ENCODE measurements around the gene PCDHA8. TPM values are rescaled to one million over a fixed set of nuclear protein-coding genes. Genes with fewer than 3 reads are reported as not detected.
"Not testable (repeated sequence)": the region's sequence is repeated elsewhere in the genome, so short reads cannot be mapped to it uniquely, and the experiment has no call there.

PCDHA8 gene
- polyA plus RNA-seq (2013, experiment 1 of 2; ENCODE audit: insufficient read length), result 0.03 TPM
- 0.02 TPM for polyA plus RNA-seq (2013, experiment 2 of 2; ENCODE audit: insufficient read length)

GRCh38 chr5:140840978-140841962 lies at the start of gene PCDHA8:
Gene PCDHA8, plus strand, starts transcription at chr5:140841187. Its CDS starts 135 bp downstream, at chr5:140841322.
- DNase-seq, result no peak

DNA sequence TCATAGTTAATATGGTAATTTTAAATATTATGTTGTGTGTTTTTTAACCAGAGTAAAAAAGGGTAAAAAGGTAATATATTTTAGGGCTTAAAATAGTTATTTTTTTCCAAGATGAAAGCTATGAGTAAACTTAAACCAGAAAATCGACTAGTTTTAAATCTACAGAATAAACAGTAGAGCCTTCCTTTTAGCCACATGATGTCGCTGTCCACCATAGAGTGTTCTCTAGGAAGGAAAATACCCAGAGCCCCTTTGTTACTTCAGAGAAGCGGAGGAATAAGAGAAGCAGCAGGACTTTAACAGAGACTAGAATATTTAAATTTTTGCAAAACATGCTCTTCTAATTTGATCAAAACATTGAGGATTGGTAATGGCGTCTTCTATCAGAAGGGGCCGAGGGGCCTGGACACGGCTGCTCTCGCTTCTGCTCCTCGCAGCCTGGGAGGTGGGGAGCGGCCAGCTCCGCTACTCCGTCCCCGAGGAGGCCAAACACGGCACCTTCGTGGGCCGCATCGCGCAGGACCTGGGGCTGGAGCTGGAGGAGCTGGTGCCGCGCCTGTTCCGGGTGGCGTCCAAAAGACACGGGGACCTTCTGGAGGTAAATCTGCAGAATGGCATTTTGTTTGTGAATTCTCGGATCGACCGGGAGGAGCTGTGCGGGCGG lies 46.3 kb upstream of the PCDHA8 start, which contains the start of gene PCDHA2:
PCDHA2 (plus strand) TSS at position 258 of the 664 bp plus-strand sequence.
- DNase-seq, result no peak

DNA sequence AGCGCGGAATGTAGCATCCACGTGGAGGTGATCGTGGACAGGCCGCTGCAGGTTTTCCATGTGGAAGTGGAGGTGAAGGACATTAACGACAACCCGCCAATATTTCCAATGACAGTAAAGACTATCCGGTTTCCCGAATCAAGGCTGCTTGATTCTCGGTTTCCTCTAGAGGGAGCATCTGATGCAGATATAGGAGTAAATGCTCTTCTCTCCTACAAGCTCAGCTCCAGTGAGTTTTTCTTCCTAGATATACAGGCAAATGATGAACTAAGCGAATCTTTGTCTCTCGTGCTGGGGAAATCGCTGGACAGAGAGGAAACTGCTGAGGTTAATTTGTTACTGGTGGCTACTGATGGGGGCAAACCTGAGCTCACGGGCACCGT lies 45.7 kb upstream of the PCDHA8 start:
- no peak for DNase-seq

GRCh38 chr5:140796072-140796717 lies 44.8 kb upstream of the PCDHA8 start:
- DNase-seq, result not testable (repeated sequence)

GRCh38 chr5:140796718-140797095 lies 44.3 kb upstream of the PCDHA8 start:
- DNase-seq, result no peak

DNA sequence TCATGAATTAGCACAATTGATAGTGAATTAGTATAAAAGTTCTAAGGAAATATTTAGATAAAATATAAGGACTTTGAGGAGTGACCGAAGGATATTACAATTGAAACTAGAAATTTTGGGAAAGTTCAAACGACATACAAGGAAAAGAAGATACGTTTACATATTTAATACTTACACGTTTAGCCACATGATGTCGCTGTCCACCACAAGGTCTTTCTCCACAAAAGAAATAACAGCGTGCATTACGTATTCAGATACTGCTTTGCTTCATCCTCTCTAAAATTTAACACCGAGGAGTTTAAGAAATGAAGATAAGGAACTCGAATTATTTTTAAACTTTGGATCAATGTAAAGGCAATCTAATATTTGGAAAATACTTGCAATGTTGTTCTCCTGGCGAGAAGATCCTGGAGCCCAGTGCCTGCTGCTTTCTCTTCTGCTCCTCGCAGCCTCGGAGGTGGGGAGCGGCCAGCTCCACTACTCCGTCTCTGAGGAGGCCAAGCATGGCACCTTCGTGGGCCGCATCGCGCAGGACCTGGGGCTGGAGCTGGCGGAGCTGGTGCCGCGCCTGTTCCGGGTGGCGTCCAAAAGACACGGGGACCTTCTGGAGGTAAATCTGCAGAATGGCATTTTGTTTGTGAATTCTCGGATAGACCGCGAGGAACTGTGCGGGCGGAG lies 40.0 kb upstream of the PCDHA8 start, which contains the start of gene PCDHA3:
PCDHA3 (plus strand) TSS at position 242 of the 678 bp plus-strand sequence.
- DNase-seq, result no peak

DNA sequence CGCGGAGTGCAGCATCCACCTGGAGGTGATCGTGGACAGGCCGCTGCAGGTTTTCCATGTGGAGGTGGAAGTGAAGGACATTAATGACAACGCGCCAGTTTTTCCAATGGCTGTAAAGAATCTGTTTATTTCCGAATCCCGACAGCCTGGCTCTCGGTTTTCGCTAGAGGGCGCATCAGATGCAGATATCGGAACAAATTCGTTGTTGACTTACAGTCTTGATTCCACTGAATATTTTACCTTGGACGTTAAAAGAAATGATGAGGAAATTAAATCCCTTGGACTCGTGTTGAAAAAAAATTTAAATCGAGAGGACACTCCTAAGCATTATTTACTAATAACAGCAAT lies 39.5 kb upstream of the PCDHA8 start:
- DNase-seq, result no peak

DNA sequence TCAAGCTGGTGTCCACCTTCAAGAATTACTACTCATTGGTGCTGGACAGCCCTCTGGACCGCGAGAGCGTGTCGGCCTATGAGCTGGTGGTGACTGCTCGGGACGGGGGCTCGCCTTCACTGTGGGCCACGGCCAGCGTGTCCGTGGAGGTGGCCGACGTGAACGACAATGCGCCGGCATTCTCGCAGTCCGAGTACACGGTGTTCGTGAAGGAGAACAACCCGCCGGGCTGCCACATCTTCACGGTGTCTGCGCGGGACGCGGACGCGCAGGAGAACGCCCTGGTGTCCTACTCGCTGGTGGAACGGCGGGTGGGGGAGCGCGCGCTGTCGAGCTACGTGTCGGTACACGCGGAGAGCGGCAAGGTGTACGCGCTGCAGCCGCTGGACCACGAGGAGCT lies 38.6 kb upstream of the PCDHA8 start:
- not testable (repeated sequence) for DNase-seq

DNA sequence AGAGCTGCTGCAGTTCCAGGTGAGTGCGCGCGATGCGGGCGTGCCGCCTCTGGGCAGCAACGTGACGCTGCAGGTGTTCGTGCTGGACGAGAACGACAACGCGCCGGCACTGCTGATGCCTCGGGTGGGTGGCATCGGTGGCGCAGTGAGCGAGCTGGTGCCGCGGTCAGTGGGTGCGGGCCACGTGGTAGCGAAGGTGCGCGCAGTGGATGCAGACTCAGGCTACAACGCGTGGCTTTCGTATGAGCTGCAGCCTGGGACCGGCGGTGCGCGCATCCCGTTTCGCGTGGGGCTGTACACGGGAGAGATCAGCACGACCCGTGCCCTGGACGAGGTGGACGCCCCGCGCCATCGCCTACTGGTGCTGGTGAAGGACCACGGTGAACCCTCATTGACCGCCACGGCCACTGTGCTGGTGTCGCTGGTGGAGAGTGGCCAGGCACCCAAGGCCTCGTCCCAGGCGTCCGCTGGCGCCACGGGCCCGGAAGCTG lies 38.2 kb upstream of the PCDHA8 start:
- no peak for DNase-seq

DNA sequence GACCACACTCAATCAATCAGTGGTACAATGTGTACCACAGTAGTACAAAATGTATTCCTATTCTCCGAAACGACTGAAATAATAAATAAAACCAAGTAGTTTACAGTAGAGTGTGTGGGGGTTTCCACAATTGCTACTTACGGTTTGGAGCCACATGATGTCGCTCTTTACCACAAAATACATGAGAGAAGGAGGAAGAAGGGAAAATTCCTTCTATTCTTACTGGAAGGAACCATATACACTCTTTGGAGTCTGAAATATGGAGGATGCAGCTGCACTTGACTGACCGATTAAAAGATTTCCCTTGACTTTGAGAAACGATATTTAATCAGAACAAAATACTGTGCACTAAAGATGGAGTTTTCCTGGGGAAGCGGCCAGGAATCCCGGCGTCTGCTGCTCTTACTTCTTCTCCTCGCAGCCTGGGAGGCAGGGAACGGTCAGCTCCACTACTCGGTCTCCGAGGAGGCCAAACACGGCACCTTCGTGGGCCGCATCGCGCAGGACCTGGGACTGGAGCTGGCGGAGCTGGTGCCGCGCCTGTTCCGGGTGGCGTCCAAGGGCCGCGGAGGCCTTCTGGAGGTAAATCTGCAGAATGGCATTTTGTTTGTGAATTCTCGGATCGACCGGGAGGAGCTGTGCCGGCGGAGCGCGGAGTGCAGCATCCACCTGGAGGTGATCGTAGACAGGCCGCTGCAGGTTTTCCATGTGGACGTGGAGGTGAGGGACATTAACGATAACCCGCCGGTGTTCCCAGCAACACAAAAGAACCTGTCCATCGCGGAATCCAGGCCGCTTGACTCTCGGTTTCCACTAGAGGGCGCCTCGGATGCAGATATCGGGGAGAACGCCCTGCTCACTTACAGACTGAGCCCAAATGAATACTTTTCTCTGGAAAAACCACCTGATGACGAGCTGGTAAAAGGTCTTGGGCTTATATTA lies 33.9 kb upstream of the PCDHA8 start, which contains the start of gene PCDHA4:
PCDHA4 (plus strand) TSS at position 235 of the 942 bp plus-strand sequence.
- no peak for DNase-seq

DNA sequence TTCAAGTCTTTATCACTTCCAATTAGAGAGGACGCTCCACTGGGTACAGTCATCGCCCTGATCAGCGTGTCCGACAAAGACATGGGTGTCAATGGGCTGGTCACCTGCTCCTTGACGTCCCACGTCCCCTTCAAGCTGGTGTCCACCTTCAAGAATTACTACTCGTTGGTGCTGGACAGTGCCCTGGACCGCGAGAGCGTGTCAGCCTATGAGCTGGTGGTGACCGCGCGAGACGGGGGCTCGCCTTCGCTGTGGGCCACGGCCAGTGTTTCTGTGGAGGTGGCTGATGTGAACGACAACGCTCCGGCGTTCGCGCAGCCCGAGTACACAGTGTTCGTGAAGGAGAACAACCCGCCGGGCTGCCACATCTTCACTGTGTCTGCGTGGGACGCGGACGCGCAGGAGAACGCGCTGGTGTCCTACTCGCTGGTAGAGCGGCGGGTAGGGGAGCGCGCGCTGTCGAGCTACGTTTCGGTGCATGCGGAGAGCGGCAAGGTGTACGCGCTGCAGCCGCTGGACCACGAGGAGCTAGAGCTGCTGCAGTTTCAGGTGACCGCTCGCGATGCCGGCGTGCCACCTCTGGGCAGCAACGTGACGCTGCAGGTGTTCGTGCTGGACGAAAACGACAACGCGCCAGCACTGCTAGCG lies 32.6 kb upstream of the PCDHA8 start:
- not testable (repeated sequence) for DNase-seq

DNA sequence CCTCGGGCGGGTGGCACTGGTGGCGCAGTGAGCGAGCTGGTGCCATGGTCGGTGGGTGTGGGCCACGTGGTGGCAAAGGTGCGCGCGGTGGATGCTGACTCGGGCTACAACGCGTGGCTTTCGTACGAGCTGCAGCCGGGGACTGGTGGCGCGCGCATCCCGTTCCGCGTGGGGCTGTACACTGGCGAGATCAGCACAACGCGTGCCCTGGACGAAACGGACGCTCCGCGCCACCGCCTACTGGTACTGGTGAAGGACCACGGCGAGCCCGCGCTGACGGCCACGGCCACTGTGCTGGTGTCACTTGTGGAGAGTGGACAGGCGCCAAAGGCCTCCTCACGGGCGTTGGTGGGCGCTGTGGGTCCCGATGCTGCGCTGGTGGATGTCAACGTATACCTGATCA lies 32.1 kb upstream of the PCDHA8 start:
- DNase-seq, result no peak

DNA sequence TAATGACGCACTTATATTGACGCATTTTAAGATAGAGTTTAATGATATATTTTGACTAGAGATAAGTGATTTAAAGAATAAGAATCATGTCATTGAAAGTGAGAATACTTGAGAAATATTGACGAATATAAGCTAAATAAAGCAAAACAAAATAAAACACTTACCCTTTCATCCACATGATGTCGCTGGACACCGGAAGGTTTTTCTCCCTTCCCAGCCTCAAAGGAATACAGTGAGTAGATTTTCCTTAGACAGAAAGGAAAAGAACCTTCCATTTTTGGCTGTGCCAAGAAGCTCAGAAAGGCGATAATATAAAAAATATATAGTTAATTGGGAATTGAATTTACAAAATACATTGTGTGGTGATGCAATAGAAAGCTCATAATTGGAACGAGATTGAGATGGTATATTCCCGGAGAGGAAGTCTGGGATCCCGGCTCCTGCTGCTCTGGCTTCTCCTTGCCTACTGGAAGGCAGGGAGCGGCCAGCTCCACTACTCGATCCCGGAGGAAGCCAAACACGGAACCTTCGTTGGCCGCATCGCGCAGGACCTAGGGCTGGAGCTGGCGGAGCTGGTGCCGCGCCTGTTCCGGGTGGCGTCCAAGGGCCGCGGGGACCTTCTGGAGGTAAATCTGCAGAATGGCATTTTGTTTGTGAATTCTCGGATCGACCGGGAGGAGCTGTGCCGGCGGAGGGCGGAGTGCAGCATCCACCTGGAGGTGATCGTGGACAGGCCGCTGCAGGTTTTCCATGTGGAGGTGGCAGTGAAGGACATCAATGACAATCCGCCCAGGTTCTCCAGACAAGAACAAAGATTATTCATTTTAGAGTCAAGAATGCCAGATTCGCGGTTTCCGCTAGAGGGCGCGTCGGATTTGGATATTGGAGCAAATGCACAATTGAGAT lies 19.4 kb upstream of the PCDHA8 start, which contains the start of gene PCDHA5:
PCDHA5 (plus strand) TSS at position 239 of the 906 bp plus-strand sequence.
- DNase-seq, result no peak

GRCh38 chr5:140822281-140822629 lies 18.7 kb upstream of the PCDHA8 start:
- DNase-seq, result no peak

- not testable (repeated sequence) for DNase-seq
Measured at GRCh38 chr5:140822969-140823368, 18.0 kb upstream of the PCDHA8 start.

DNA sequence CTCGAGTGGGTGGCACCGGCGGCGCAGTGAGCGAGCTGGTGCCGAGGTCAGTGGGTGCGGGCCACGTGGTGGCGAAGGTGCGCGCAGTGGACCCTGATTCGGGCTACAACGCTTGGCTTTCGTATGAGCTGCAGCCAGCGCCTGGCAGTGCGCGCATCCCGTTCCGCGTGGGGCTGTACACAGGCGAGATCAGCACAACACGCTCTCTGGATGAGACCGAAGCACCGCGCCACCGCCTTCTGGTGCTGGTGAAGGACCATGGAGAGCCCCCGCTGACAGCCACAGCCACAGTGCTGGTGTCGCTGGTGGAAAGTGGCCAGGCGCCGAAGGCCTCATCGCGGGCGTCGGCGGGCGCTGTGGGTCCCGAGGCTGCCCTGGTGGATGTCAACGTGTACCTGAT lies 17.5 kb upstream of the PCDHA8 start:
- DNase-seq, result no peak

DNA sequence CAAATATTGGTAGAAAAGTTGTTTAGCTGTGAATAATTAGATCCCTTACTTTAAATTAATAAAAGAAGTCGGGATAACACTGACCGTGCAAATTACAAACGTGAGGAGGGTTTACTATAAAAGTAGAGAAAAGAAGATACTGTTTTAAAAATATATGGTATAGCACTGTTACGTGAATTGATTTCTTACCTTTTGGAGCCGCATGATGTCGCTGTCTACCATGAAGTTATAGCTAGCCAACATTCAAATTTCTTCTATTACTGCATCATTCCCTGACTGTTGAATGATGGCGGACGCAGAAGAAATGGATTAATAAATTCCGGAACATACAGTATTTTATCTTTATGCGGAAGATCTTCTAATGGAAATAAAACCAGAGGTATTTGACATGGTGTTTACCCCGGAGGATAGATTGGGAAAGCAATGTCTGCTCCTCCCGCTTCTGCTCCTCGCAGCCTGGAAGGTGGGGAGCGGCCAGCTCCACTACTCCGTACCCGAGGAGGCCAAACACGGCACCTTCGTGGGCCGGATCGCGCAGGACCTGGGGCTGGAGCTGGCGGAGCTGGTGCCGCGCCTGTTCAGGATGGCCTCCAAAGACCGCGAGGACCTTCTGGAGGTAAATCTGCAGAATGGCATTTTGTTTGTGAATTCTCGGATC lies 13.2 kb upstream of the PCDHA8 start, which contains the start of gene PCDHA6:
PCDHA6 (plus strand) TSS at position 257 of the 658 bp plus-strand sequence; CDS start at position 389, 132 bp downstream.
- no peak for DNase-seq

DNA sequence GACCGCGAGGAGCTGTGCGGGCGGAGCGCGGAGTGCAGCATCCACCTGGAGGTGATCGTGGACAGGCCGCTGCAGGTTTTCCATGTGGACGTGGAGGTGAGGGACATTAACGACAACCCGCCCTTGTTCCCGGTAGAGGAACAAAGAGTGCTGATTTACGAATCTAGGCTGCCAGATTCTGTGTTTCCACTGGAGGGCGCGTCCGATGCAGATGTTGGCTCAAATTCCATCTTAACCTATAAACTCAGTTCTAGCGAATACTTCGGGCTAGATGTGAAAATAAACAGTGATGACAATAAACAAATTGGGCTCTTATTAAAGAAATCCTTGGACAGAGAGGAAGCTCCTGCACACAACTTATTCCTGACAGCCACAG lies 12.6 kb upstream of the PCDHA8 start:
- no peak for DNase-seq
